HG02571 (cell line): ENCODE data around the gene OR1D2.
"Not testable (repeated sequence)": the region's sequence is repeated elsewhere in the genome, so short reads cannot be mapped to it uniquely, and the experiment has no call there.

ENCODE experiments used
- ATAC-seq: cut with Tn5 transposase; IDR thresholded peaks from one replicate; pipeline ENCODE4 v1.9.1; 2021; ENCODE audit warnings: mild to moderate bottlenecking, moderate library complexity; ENCODE audit not compliant: unreplicated experiment

Gene OR1D2, protein sequence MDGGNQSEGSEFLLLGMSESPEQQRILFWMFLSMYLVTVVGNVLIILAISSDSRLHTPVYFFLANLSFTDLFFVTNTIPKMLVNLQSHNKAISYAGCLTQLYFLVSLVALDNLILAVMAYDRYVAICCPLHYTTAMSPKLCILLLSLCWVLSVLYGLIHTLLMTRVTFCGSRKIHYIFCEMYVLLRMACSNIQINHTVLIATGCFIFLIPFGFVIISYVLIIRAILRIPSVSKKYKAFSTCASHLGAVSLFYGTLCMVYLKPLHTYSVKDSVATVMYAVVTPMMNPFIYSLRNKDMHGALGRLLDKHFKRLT

GRCh38 chr17:3104322-3104721, at the start of gene OR1D2:
OR1D2 (minus strand) TSS chr17:3104422; CDS start chr17:3092996, 11,426 bp downstream.
- ATAC-seq = no peak

- not testable (repeated sequence) for ATAC-seq
These were observed 33.3 kb upstream of the OR1D2 start for GRCh38 chr17:3137494-3137893.

- ATAC-seq = no peak
These were observed 23.2 kb upstream of the OR1D2 start, which contains the start of gene OR1G1 for GRCh38 chr17:3127451-3127850. OR1G1 (minus strand) TSS chr17:3127551; CDS start chr17:3127551, 0 bp downstream.

- ATAC-seq = not testable (repeated sequence)
These were observed 30.4 kb downstream of the OR1D2 start for GRCh38 chr17:3073850-3074249.

DNA sequence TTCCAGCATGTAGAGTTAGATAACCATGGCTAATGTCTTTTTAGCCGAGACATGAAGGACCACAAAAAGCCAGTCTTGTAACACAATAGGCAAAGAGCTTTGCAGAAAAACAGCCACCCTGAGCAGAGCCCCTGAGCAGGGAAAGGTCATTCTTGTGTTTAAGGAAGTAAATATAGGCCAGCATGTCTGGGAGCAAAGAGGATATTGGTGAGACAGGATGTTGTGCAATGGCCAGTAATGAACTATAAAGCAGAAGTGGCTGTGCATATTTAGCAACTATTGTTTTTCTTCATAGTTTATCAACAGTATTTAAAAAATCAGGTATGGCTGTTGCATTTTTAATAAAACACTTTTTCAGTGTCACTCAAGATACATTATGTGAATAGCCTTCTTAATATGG, 39.0 kb downstream of the OR1D2 start:
- not testable (repeated sequence) for ATAC-seq

DNA sequence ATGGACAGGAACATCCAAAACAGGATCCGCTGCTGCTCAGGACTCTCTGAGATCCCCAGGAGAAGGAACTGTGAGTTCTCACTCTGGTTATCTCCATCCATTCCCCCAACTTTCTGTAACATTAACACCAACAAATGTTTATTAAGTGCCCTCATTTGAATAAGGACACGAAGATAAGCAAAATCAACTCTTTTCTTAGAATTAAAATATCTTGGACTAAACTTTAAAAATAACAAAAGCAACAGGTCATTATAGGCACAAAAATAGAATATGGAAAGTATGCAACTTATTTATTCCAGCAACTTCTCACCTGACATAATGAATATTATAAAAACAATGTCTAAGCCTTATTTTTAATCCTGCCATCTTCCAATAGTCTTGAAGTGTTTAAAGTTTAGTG, 40.7 kb downstream of the OR1D2 start, which contains the start of gene OR1D5:
OR1D5 (minus strand) TSS at position 101 of the 400 bp plus-strand sequence; CDS start at position 101, 0 bp downstream.
- not testable (repeated sequence) for ATAC-seq

DNA sequence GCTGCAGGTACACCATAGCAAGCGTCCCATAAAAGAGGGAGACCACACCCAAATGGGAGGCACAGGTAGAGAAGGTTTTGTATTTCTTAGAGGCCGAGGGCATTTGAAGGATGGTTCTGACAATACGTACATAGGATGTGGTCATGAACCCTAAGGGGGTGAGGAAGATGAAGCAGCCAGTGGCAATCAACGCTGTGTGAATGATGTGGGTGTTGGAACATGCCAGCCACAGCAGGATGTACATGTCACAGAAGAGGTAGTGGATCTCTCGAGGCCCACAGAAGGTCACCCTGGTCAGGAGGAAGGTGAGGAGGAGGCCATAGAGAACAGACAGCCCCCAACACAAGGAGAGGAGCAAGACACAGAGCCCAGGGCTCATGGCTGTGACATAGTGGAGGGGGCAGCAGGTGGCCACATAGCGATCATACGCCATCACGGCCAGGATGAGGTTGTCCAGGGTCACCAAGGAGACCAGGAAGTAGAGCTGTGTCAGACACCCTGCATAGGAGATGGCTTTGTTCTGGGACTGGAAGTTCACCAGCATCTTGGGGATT, 41.3 kb downstream of the OR1D2 start:
- not testable (repeated sequence) for ATAC-seq

GRCh38 chr17:3054868-3055267, 49.4 kb downstream of the OR1D2 start:
- not testable (repeated sequence) for ATAC-seq

- ATAC-seq = no peak
These were observed 54.4 kb downstream of the OR1D2 start for GRCh38 chr17:3049705-3050295.

DNA sequence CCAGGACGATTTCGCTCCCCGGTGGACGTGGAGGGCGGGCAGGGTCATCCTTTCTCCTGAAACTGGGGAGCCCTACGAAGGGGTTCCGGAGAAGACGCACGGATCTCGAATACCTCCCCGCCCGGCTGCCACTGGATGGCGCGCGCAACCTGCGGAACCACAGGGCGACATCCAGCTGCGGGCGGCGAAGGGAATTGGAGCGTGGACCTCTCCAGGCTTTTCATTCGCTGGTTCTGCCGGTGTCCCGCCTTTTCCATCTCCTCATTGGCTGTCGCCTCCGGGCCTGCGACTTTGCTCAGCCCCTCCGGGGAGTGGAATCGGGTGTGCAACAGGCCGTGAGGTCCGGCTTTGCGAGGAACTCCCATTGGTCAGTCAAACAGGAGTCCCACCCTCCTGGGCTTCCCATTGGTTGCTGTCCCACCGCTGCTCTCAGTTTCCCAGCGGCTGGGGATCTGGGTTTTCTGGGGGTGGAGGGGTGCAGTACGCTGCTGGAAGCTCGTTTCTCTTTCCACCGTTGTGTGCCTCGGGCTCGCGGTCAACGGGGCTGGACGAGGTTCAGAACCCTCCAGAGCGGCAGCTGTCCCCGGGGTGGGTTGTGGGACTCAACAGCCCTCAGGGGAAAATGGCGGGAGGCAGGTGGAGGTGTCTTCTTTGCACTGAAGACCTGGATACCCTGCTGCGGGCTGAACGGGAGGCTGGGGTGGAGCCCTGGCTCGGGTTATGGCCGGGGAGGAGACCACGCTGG, 55.3 kb downstream of the OR1D2 start:
- ATAC-seq = peak; percentile 84

GRCh38 chr17:3046753-3047152, 57.5 kb downstream of the OR1D2 start:
- ATAC-seq = no peak

DNA sequence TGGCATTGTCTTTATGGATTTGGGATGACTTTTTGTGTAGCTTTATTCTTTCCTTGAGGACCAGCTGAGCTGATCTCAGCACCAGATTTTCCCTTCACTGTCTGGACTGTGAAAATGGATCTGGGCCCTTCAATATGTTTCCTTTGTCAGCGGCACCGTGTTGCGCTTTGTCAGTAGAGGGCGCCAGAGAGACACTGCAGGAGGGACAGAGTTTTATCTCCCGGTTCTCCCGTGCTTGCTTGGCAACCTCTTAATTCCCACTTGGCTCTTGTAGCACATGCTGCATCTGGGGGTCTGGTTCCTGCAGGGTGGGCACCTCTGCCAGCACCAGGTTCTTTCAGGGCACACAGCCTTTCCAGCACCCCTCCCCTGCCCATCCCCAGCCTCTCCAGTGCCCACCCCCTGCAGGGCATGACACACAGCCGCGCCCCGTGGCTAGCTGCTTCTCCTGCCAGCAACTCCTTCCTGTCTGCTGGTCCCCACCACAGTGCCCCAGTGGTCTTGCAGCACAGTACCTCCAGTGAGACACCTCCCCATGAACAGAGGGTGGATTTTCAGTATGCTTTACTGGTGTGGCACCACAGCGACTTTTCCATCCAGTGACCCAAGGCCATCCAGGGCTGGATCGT, 60.4 kb downstream of the OR1D2 start:
- ATAC-seq = no peak

DNA sequence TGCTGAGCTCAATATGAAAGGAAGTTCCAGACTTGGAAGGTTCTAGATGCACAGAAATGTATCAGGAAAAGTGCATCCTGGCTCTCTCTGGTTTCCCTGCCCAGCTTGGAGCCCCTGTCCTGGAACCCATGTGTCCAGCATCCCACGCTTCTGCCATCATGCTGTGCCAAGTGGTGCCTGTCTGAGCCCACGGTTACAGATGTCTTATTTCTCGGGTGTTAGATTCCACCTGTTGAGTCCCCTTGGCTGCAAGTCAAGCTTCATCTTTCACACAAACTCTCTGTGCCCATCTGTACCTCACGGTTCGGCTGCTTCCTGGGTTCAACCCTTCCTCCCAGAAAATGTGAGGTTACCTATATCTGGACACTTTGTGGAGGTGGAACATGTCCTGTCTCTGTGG, 63.3 kb downstream of the OR1D2 start:
- no peak for ATAC-seq

GRCh38 chr17:3039736-3040135, 64.5 kb downstream of the OR1D2 start:
- ATAC-seq = no peak

DNA sequence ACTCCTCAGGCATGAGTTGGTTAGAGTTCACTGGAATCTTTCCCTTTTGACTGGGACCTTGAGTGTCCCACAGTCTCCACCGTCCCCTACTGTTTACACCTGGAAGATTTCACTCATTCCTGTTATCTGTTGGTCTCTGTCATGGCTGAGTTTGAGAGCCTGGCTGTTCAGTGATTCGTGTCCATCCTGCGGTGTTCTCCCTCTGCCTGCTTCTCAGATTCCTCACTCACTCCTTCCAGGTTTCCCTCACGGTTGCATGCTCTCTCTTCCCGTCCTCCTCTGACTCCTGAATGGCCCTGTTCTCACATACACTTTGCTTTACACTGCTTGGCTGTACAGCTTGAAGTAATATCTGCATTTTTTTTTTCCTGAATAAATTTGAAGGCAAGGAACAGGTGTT, 65.3 kb downstream of the OR1D2 start:
- no peak for ATAC-seq
